Occipital lobe (tissue), 2 donors: ENCODE data around the gene ZP3. TPM values are rescaled to one million over a fixed set of nuclear protein-coding genes. Genes with fewer than 3 reads are reported as not detected.
"Not testable (repeated sequence)": the region's sequence is repeated elsewhere in the genome, so short reads cannot be mapped to it uniquely, and the experiment has no call there.

Experiments
- DNase-seq: peaks from one replicate; lab custom pipeline; 2025; lab: John Stamatoyannopoulos, UW
- total RNA-seq: library from RNA; depleted of rRNA; stranded (reverse); fragments of >200 nt; gene quantifications from one replicate; pipeline ENCODE4 v1.2.3, GENCODE V29; 2014

ZP3 gene
- total RNA-seq, 1 donor from 2014 or later: 1.4 TPM

DNA sequence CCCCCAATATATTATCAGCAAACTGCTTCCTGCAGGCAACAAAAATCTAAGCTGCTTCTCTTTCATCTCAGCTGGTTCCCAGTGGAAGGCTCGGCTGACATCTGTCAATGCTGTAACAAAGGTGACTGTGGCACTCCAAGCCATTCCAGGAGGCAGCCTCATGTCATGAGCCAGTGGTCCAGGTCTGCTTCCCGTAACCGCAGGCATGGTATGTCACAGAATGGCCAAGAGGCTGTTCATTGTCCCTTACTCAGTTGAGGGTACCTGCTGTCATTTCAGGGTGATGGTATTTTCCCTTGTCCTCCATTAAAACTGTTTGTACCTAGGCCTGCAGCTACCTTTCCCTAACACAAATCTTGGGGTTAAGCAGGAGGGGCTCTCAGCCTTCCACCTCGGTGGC is 15.7 kb downstream of the ZP3 start:
- DNase-seq: not testable (repeated sequence)

DNA sequence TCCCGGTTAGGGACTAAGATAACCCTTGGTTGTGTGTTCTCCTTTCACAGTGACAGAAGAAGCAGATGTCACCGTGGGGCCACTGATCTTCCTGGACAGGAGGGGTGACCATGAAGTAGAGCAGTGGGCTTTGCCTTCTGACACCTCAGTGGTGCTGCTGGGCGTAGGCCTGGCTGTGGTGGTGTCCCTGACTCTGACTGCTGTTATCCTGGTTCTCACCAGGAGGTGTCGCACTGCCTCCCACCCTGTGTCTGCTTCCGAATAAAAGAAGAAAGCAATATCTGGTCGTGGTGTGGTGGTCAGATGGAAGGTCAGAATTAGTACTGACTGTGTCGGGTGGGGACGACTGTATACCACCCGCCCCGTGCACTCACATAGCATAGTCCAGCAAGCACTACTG is 17.0 kb downstream of the ZP3 start:
- DNase-seq: not testable (repeated sequence)

DNA sequence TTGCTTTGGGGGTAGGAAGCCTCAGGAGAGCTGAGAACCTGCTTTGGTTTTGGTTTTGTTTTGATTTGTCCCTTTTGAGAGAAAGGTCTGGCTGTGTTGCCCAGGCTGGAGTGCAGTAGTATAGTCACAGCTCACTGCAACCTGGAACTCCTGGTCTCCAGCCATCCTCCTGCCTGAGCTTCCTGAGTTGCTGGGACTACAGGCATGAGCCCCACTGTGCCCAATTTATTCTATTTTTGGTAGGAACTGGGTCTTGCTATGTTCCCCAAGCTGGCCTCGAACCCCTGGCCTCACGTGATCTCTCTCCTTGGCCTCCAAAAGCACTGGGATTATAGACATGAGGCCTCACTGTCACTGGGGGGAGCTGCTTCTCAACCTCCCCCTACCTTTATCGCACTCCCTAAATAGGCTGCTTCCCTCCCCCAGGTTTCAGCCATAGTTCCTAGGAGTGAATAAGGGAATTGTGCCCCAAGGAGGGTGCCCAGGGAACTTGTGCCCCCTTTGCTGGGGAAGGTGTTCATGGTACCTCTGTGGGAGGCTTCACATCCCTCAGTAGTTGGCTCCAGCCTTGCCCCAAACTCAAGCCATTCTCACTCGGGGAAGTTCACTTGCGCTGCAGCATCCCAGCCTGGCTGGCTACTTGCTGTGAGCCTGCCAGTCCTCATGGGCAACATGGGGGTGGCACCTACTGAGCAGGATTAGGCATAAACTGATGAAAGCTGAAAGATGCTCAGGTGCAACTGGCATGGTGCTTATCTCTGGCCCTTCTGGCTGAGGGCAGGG is 18.1 kb downstream of the ZP3 start:
- DNase-seq: not testable (repeated sequence)

DNA sequence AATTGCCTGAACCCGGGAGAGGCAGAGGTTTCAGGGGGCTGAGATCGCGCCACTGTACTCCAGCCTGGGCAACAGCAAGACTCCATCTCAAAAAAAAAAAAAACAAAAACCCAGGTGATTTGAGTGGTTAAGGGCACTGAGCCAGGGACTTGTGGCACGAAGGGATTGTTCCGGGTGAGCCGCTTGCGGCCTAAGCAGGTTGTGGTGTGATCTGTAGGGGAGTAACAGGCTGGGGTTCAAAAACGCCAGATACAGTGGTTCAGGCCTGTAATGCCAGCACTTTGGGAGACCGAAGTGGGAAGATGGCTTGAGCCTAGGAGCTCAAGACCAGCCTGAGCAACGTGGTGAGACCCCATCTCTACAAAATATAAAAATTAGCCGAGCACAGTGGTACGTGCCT is 19.1 kb downstream of the ZP3 start:
- DNase-seq: not testable (repeated sequence)

DNA sequence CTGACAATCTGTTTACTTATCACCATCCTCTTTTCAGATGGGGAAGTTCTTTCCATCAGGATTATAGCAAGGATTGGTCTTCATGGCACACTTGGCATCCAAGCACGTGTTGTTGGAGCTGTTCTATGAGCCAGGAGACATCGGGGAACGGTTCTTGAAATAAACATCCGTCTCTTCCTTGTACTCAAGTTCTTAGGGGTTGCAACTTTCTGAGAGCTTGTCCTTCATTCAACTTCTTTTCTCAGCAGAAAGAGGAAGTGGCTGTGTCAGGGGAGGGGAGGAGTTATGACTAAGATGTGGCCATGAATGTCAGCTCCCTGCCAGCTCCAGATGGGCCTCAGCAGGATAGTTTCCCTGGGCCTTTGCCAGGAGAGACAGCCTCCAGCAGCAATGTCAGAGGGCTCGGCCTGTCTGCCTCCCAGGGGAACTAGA is 20.8 kb downstream of the ZP3 start:
- DNase-seq: not testable (repeated sequence)

DNA sequence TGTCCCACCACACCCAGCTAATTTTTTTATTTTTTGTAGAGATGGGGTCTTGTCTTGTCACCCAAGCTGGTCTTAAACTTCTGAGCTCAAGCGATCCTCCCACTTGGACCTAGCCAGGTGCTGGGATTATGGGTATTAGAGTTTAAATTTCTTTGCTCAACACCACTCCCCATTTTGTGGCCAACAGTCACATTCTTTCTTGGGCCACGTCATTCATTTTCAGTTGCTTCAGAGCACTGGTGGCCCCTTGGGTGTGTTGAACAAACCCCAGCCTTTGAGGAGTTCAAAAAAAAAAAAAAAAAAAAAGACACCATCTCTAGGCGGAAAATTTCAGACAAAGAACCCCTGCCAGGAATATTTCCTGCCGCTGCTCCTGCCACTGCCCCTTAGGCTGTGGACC is 32.3 kb downstream of the ZP3 start:
- not testable (repeated sequence) for DNase-seq

DNA sequence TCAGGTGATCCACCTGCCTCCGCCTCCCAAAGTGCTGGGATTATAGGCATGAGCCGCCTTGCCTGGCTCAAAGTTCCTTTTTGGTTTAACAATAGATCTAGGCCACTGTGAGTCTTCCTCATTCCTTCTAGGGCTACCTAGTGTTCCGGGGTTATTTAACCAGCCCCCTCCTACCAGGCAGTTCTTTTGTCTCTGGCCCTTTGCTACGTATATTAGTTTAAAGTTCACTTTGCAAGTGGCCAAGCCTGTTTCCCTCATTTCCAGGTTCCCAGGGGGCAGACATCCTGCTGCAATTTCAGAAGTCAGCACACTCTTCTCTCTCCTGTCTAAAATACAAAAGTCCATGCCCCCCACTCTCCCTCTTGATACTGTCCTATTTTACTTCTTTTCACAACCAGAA is 33.8 kb downstream of the ZP3 start:
- not testable (repeated sequence) for DNase-seq

DNA sequence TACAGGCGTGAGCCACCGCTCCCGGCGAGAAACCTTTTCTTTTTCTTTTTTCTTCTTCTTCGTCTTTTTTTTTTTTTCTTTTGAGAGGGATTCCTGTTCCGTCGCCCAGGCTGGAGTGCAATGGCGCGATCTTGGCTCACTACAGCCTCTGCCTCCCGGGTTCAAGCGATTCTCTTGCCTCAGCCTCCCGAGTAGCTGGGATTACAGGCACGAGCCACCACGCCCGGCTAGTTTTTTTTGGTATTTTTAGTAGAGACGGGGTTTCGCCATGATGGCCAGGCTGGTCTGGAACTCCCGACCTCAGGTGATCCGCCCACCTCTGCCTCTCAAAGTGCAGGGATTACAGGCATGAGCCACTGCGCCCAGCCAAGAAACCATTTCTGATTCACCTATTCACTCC is 36.0 kb downstream of the ZP3 start:
- not testable (repeated sequence) for DNase-seq

DNA sequence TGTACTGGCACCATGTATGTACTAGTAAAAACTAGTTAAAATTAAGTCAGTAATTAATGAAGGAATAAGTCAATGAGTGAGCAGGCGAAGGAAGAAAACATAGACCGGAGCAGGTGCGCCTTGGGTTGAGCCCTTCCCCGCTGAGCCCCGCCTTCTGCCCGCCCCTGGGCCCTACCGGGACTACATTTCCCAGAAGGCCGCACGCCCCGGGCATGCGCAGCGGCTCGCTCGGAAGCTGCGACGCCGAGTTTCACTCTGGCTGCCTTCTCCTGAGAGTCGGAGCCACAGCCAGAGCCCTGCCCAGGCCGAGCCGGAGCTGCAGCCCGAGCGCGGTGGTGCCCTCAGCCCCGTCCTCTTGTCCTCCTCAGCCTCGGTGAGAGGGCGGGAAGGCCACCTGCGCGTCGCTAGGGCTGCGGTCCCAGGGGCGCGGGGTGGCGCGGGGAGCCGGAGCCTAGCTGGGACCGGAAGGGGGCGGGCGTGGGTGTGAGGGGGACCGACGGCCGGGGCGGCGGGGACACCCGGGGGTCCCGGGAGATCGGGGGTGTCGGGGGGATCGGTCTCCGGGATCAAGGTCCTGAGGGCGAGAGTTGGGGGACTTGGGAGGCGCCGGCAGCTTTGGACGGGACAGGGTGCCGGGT is 36.8 kb downstream of the ZP3 start, which contains the start of gene DTX2:
Gene DTX2 (plus strand): TSS at position 246 of the 638 bp plus-strand sequence. CDS start 18,801 bp downstream, outside the sequence.
- DNase-seq: not testable (repeated sequence)

DNA sequence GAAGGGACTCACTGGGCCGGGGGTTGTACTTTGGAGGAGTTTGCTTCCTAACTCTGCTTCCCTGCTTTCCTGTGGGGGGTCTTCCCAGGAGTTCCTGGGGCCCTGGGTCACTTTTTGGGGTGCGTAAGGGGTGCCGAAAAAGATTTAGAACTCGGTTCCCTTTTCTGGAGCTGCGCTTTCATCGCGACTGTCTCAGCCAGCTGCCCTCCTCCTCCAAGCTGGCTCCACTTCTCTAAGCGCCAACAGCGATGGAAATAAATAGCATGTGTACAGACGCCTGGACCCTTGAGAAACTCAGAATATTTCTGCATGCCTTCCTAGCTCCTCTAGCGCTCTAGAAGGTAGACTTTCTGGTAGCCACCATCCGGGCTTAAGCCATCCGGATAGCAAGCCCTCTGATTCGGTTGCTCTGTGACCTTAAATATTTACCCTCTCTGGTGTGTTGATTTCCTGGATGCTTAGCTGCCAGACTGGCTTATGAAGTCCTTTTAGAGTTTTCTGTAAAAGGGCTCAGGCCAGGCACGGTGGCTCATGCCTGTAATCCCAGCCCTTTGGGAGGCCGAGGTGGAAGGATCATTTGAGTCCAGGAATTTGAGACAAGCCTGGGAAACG is 37.6 kb downstream of the ZP3 start:
- DNase-seq: not testable (repeated sequence)

DNA sequence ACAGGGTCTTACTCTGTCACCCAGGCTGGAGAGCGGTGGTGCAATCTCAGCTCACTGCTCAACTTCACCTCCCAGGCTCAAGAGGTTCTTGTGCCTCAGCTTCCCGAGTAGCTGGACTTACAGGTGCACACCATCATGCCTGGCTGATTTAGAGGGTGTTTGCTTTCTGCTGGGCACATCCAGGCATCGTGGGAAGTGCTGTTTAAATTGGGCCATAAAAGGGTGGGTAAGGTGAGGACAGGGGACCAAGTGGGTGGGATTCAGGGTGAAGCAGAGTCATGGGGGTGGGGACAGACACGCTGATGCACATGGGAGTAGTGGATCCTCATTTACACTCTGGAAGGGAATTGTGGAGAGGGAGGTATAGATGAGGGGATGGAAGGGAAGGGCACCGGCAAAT is 40.2 kb downstream of the ZP3 start:
- DNase-seq: not testable (repeated sequence)

DNA sequence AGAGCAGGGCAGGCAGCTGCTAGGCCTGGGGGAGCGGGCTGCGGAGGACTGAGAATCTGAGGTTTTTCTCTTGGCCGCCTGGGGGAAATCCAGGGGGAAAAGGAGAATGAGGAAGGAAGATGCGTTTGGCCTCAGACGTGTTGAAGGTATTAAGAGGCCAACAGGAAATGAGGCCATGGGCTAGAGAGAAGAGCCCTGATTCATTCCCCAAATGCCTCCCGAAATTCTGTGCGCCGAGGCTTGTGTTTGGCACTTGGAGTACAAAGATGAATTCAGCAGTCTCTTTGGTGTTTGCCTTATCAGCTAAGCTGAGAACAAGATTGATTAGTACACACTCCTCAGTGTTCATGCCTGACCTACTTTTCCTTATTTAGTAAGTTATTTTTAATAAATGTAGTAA is 41.2 kb downstream of the ZP3 start:
- not testable (repeated sequence) for DNase-seq

DNA sequence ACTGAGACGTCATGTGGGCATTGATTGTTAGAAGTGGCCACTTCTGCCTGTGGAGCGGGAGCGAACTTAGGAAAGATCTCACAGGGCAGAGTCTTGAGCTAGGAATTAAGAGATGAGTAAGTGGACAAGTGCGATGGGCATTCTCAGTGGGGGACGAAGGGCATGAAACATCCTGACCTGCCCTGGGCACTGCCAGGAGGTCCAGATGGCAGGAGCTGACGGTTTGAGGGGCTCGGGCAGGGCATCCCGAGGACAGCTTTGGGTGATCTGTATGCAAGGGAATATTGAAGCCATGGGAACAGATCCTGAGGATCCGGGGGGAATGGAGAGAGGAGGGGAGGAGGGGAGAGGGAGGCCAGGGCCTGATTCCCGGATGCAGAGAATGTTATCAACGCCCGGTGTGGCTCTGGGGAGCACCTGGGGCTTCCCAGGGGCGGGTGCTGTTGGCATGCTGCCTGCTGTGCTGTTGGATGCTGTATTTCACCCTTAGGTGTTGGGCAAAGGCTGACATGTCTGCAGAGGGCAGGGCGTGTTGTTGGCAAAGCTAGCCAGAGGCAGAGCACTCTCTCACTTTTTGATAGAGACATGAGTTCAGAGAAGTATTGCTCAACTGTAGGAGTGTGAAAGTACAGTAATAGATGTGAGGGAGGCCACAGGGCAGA is 43.1 kb downstream of the ZP3 start:
- DNase-seq: not testable (repeated sequence)

DNA sequence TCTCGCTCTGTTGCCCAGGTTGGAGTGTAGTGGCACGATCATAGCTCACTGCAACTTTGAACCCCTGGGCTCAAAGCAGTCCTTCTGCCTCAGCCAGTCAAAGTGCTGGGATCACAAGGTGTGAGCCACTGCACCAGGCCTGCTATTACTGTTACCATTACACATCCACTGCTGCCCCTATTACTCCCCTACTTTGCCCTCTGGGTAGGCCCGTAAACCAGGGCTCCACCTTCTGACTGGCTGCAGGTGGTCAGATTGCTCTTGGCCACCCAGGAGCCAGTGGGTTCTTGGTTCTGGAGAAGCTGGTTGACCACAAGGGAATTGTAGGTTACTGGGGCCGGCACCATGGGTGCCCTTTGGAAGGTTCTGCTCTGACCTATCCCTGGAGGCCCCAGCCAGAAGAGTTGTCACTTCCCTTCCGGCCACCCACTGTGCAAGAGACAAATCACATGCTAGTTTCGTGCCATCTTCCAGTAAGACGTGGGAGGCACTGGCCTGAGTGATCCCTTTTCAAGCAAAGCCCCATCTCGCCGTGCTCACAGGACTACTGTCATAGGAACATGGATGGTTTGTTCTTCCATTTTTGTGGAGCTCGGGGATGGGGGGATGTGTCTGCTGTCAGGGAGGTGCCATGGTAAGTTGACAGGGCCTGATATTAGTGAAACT is 46.9 kb downstream of the ZP3 start:
- DNase-seq: not testable (repeated sequence)

DNA sequence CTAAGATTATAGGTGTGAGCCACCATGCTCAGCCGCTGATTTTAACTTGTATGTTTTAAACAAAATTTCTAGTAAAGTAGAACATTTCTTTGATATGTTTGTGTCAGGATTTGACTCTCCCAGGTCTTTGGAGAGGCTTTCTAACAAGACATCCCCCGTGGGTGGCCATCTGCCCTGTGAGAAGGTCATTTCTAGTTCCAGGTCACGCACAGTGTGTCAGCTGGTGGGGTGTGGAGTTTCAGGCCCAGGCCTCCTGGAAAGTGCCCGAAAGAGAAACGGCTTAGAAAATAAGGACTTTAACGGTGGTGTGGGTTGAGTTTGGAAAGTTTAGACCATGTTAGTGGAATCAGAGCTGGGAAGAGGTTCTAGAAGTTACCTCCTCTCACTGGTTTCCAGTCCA is 48.3 kb downstream of the ZP3 start:
- not testable (repeated sequence) for DNase-seq

DNA sequence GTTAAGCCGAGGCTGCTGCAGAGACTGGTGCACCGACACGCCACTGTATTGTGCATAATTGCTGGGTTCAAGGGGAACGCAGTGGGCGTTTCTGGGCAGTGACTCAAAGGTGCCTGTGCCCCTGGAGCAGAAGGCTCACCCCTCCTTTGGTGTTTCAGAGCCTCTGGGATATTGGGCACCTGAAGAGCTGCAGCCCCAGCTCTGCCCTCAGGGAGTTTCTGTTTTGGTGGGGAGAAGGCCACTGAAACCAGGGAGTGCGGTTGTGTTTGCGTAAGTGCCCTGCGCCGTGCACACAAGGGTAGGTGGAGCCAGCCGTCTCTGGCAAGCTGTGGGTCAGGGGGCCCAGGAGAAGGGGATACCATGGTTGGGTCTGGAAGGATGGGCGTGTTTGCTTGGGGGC is 51.5 kb downstream of the ZP3 start:
- DNase-seq: not testable (repeated sequence)

DNA sequence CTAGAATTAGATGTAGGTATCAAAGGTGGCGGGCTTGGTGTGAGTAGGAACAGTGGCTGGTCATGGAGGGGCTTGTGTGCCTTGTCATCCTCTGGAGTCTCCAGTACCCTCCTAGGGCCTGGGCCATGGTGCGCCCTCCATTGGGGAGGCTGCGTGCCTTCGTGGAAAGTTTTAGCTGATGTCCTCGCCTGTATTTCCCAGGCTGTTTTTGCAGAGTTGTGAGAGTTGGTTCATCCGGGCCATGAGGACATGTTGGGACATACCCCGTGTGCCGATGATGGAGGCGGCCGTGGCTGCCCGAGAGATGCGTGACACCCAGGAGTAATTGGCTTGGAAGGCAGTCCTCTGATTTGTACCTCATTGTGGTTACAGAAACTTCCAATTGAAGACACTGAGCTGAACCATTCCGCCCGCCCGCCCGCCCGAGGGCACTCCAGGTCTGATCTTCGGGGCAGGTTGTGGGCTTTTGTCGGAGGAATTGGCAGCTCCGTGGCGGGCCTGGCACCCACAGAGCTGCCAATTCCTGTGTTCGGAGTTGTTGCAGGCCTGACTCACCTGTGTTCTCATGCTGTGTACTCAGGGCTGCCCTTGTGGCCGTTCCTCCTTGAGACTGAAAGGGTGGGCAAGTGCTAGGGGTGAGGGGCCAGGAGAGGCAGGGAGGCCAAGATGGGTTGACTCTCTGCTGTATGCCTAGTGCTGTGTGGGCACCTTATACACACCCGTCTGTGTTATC is 52.2 kb downstream of the ZP3 start:
- DNase-seq: not testable (repeated sequence)

DNA sequence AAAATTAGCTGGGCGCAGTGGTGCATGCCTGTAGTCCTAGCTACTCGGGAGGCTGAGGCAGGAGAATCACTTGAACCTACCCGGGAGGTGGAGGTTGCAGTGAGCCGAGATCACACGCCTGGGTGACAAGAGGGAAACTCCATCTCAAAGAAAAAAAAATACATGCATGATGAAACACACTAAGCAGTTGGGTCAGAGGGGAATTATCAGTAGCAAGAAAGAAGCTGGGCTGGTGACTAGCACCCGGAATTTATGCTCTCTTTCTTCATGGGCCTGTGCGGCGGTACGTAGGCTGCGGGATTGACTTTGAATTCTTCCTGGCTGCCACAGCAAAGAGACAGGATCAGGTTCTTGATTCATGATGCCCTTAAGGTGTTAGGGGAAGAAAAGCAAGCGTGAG is 54.9 kb downstream of the ZP3 start:
- not testable (repeated sequence) for DNase-seq

DNA sequence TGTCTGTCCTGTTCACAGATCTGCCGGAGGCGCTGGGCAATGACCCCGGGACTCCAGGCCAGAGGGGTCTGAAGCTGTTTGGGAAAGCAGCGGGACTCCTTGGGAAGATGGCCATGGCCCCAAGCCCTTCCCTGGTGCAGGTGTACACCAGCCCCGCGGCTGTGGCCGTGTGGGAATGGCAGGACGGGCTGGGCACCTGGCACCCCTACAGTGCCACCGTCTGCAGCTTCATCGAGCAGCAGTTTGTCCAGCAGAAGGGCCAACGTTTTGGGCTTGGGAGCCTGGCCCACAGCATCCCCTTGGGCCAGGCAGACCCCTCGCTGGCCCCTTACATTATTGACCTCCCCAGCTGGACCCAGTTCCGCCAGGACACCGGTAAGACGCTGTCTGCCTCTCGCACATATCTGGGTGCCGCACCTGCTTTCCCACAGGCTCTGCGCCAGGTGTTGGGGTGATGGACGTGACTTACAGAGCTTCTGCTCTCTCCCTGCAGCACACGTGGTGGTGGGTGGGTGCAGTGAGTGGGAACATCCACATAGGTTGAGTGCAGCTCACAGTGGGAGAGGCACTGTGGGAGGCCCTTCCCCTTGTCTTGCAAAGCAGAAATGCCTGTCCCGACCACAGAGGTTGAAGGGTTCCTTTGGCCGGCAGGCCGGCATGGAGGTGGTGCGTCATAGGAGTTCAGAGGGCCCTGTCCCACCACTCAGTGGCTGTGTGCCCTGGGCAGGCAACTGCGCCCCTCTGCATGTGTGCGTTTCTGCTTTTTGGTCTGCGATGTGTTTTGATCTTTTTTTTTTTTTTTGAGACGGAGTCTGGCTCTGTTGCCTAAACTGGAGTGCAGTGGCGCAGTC is 55.9 kb downstream of the ZP3 start:
- not testable (repeated sequence) for DNase-seq
